Neural cell (in vitro differentiated cells): ENCODE data around the gene RNF13. TPM values are rescaled to one million over a fixed set of nuclear protein-coding genes. Genes with fewer than 3 reads are reported as not detected.

Experiments
- H2AFZ ChIP-seq: fragments of 200-600, 300-800 bp; sonication (generic), shearing (Covaris generic); 2 replicates; pipeline ENCODE4 v1.6.0; 2014; ENCODE audit warnings: low read depth, mild to moderate bottlenecking, antibody characterized with exemption, low read length, moderate library complexity
- H3F3A ChIP-seq: fragments of 200-600 bp; shearing (Covaris generic); 2 replicates; pipeline ENCODE4 v1.6.1; 2016; ENCODE audit warnings: mild to moderate bottlenecking, moderate library complexity, mixed read lengths, antibody characterized with exemption, low read length; ENCODE audit not compliant: insufficient read depth, poor library complexity, severe bottlenecking
- H3K27ac ChIP-seq: fragments of 200-600, 300-800 bp; sonication (generic), shearing (Covaris generic); 2 replicates; pipeline ENCODE4 v1.5.1; 2014; ENCODE audit warnings: mild to moderate bottlenecking, low read length, moderate library complexity
- H3K27me3 ChIP-seq: fragments of 300-800, 200-600 bp; sonication (generic), shearing (Covaris generic); 2 replicates; pipeline ENCODE4 v1.6.0; 2014; ENCODE audit warnings: mild to moderate bottlenecking, low read depth, low read length, moderate library complexity; ENCODE audit not compliant: insufficient read depth
- H3K36me3 ChIP-seq: fragments of 300-800, 200-600 bp; sonication (generic), shearing (Covaris generic); 2 replicates; pipeline ENCODE4 v1.5.1; 2014; ENCODE audit warnings: mild to moderate bottlenecking, antibody characterized with exemption, low read length, moderate library complexity; ENCODE audit not compliant: insufficient read depth
- H3K4me2 ChIP-seq: fragments of 300-800, 200-600 bp; sonication (generic), shearing (Covaris generic); 2 replicates; pipeline ENCODE4 v1.6.0; 2014; ENCODE audit warnings: mild to moderate bottlenecking, low read length
- H3K4me3 ChIP-seq: fragments of 300-800, 200-600 bp; sonication (generic), shearing (Covaris generic); 2 replicates; pipeline ENCODE4 v1.5.1; 2014; ENCODE audit warnings: mild to moderate bottlenecking, low read length, moderate library complexity
- H3K79me2 ChIP-seq: fragments of 200-600 bp; shearing (Covaris generic); replicated peaks from 2 replicates; pipeline ENCODE4 v1.6.0; 2014; ENCODE audit warnings: mild to moderate bottlenecking, low read length, moderate library complexity; ENCODE audit not compliant: insufficient read depth
- H3K9ac ChIP-seq: fragments of 300-800, 200-600 bp; sonication (generic), shearing (Covaris generic); 2 replicates; pipeline ENCODE4 v1.6.1; 2016; ENCODE audit warnings: mild to moderate bottlenecking, low read length, mixed read lengths
- H3K9me2 ChIP-seq: fragments of 200-600 bp; shearing (Covaris generic); 2 replicates; pipeline ENCODE4 v1.6.1; 2016; ENCODE audit warnings: mild to moderate bottlenecking, low read length, mixed read lengths; ENCODE audit not compliant: insufficient read depth
- H3K9me3 ChIP-seq: fragments of 200-600, 300-800 bp; sonication (generic), shearing (Covaris generic); 2 replicates; pipeline ENCODE4 v1.6.1; 2016; ENCODE audit warnings: mild to moderate bottlenecking, mixed run types, low read length, moderate library complexity, mixed read lengths
- H4K20me1 ChIP-seq: fragments of 200-600 bp; shearing (Covaris generic); 2 replicates; pipeline ENCODE4 v1.6.1; 2016; ENCODE audit warnings: mild to moderate bottlenecking, mixed run types; ENCODE audit not compliant: insufficient read depth
- CTCF ChIP-seq: fragments of 450-650 bp; IDR thresholded peaks from 2 replicates; pipeline ENCODE4 v1.5.1; 2014; ENCODE audit warnings: antibody characterized with exemption, mild to moderate bottlenecking, moderate library complexity; ENCODE audit not compliant: poor library complexity, severe bottlenecking
- EP300 ChIP-seq: fragments of 450-650 bp; conservative IDR thresholded peaks from 2 replicates; pipeline ENCODE4 v1.6.1; 2014; ENCODE audit warnings: antibody characterized with exemption, mild to moderate bottlenecking, moderate library complexity; ENCODE audit not compliant: poor library complexity, severe bottlenecking
- EZH2 ChIP-seq: fragments of 200-600, 300-800 bp; shearing (Covaris generic), sonication (generic); IDR thresholded peaks from 2 replicates; pipeline ENCODE4 v1.6.1; 2014; ENCODE audit warnings: antibody characterized with exemption, low read length, borderline replicate concordance, mild to moderate bottlenecking; ENCODE audit not compliant: insufficient read depth, poor library complexity, severe bottlenecking
- MXI1 ChIP-seq: fragments of 450-650 bp; conservative IDR thresholded peaks from 2 replicates; pipeline ENCODE4 v1.6.1; 2014; ENCODE audit warnings: antibody characterized with exemption, mild to moderate bottlenecking; ENCODE audit not compliant: poor library complexity, severe bottlenecking
- POLR2AphosphoS5 ChIP-seq: IDR thresholded peaks from 2 replicates; pipeline ENCODE4 v1.6.1; 2012
- RAD21 ChIP-seq: fragments of 450-650 bp; conservative IDR thresholded peaks from 2 replicates; pipeline ENCODE4 v1.6.1; 2014; ENCODE audit warnings: antibody characterized with exemption, mild to moderate bottlenecking, moderate library complexity
- REST ChIP-seq: IDR thresholded peaks from 2 replicates; pipeline ENCODE4 v1.6.1; 2012; ENCODE audit warnings: borderline replicate concordance
- SMC3 ChIP-seq: fragments of 450-650 bp; conservative IDR thresholded peaks from 2 replicates; pipeline ENCODE4 v1.6.1; 2014; ENCODE audit warnings: antibody characterized with exemption, mild to moderate bottlenecking, moderate library complexity; ENCODE audit not compliant: poor library complexity
- TAF1 ChIP-seq: IDR thresholded peaks from 2 replicates; pipeline ENCODE4 v1.6.1; 2012; ENCODE audit warnings: low read depth
- polyA plus RNA-seq: library from polyadenylated mRNA; depleted of rRNA; stranded (reverse); fragments of >200 nt; gene quantifications from 2 replicates; pipeline ENCODE4 v1.2.3, GENCODE V29; 2014

RNF13 gene
- polyA plus RNA-seq, 1 donor from 2014 or later: 52.3 TPM

- no peak for TF ChIP-seq TAF1
- no peak for TF ChIP-seq MXI1
- TF ChIP-seq EP300: no peak
- no peak for TF ChIP-seq REST
- no peak for TF ChIP-seq CTCF
- no peak for TF ChIP-seq SMC3
- no peak for TF ChIP-seq EZH2
- no peak for TF ChIP-seq POLR2AphosphoS5
- no peak for TF ChIP-seq RAD21
- Histone ChIP-seq H3K36me3 (no peaks in the 10 kb centered on the region), H3K27ac (no peak overlapping the region), H3K4me3 (no peak overlapping the region), H3K9me3 (no peaks in the 10 kb centered on the region), H3K9me2 (no peaks in the 10 kb centered on the region), H3F3A (no peaks in the 10 kb centered on the region), H2AFZ (no peak overlapping the region), H3K4me2 (no peak overlapping the region), H3K79me2 (no peaks in the 10 kb centered on the region), H4K20me1 (no peaks in the 10 kb centered on the region), H3K9ac (no peak overlapping the region), H3K27me3 (no peaks in the 10 kb centered on the region)
Measured at GRCh38 chr3:149858911-149859310, 45.9 kb downstream of the RNF13 start.

GRCh38 chr3:149860881-149861280, 47.9 kb downstream of the RNF13 start:
- H3K27me3 ChIP-seq: no peaks in the 10 kb centered on the region
- no peak overlapping the region for H3K9ac ChIP-seq
- H3K4me2 ChIP-seq: no peak overlapping the region
- no peaks in the 10 kb centered on the region for H3K9me2 ChIP-seq
- no peaks in the 10 kb centered on the region for H3F3A ChIP-seq
- no peaks in the 10 kb centered on the region for H4K20me1 ChIP-seq
- no peak overlapping the region for H2AFZ ChIP-seq
- no peak for TF ChIP-seq EZH2
- no peak for TF ChIP-seq REST
- no peaks in the 10 kb centered on the region for H3K36me3 ChIP-seq
- no peak overlapping the region for H3K27ac ChIP-seq
- H3K9me3 ChIP-seq: no peaks in the 10 kb centered on the region
- no peak overlapping the region for H3K4me3 ChIP-seq
- no peaks in the 10 kb centered on the region for H3K79me2 ChIP-seq
